Endothelial cell of umbilical vein (primary cell): ENCODE measurements around the gene S1PR4. TPM values are rescaled to one million over a fixed set of nuclear protein-coding genes. Genes with fewer than 3 reads are reported as not detected.

Source experiments
- BruUV-seq: library from RNA; stranded (reverse); fragments of 400-500 nt; replicated peaks from 2 replicates; lab custom pipeline; 2021; lab: Mats Ljungman, UMichigan
- CTCF ChIA-PET: fragments of 300-600, 350-600 bp; sonication (Branson Sonifier 250); formaldehyde crosslinking; loops from one replicate; lab custom pipeline; 2021; ENCODE audit warnings: antibody characterized with exemption, inconsistent platforms; lab: Charles Lee
- POLR2A ChIA-PET: fragments of 300-600, 350-600 bp; sonication (Branson Sonifier 250); formaldehyde crosslinking; loops from one replicate; lab custom pipeline; 2021; ENCODE audit warnings: antibody characterized with exemption, inconsistent platforms; lab: Charles Lee
- DNase-seq: peaks from one replicate; pipeline ENCODE4 v3.0.0-alpha.2; 2011; ENCODE audit warnings: low read depth, low spot score
- FAIRE-seq: peaks from 2 replicates; lab custom pipeline; 2011; peaks lifted over from hg19 to GRCh38; lab: Jason Lieb, UNC
- H2AFZ ChIP-seq: 2 replicates; pipeline ENCODE4 v1.6.0; 2012; ENCODE audit warnings: low read depth, low read length, control low read depth, inconsistent platforms
- H3K27ac ChIP-seq: 2 replicates; pipeline ENCODE4 v1.5.1; 2011; ENCODE audit warnings: low read depth, mild to moderate bottlenecking, control low read depth, low read length, moderate library complexity; ENCODE audit not compliant: insufficient read depth
- H3K27me3 ChIP-seq, 2 experiments: 2 replicates each; pipeline versions ENCODE4 v1.6.0 to v1.6.1; 2011; ENCODE audit warnings: low read length in 2 of 2, mixed read lengths in 1 of 2; ENCODE audit not compliant: control insufficient read depth in 2 of 2, insufficient read depth in 2 of 2
- H3K36me3 ChIP-seq, 2 experiments: 2 replicates in 1 of 2; 3 replicates in 1 of 2; pipeline ENCODE4 v1.5.1; 2011; ENCODE audit warnings: low read length in 2 of 2, mild to moderate bottlenecking in 1 of 2, moderate library complexity in 1 of 2; ENCODE audit not compliant: control insufficient read depth in 2 of 2, insufficient read depth in 2 of 2; ENCODE audit errors: extremely low read depth in 1 of 2
- H3K4me1 ChIP-seq: 3 replicates; pipeline ENCODE4 v1.5.1; 2011; ENCODE audit warnings: mild to moderate bottlenecking, low read length; ENCODE audit not compliant: control insufficient read depth, insufficient read depth; ENCODE audit errors: extremely low read depth
- H3K4me2 ChIP-seq: 2 replicates; pipeline ENCODE4 v1.6.1; 2011; ENCODE audit warnings: low read length, control low read depth, mixed read lengths; ENCODE audit not compliant: insufficient read depth
- H3K4me3 ChIP-seq, 3 experiments: fragments of 200-600 bp in 1 of 3; sonication (generic), shearing (Covaris generic) in 1 of 3; replicated peaks in 1 of 3; 2 replicates each; pipeline ENCODE4 v1.5.1; 2011 to 2016; ENCODE audit warnings: control low read depth in 3 of 3, low read length in 3 of 3, mild to moderate bottlenecking in 2 of 3, inconsistent platforms in 1 of 3, low read depth in 1 of 3, moderate library complexity in 1 of 3; ENCODE audit not compliant: insufficient read depth in 1 of 3
- H3K79me2 ChIP-seq: 2 replicates; pipeline ENCODE4 v1.6.0; 2012; ENCODE audit warnings: low read length, inconsistent platforms; ENCODE audit not compliant: control insufficient read depth, insufficient read depth
- H3K9ac ChIP-seq: replicated peaks from 2 replicates; pipeline ENCODE3; 2011; ENCODE audit warnings: low read length, control low read depth; ENCODE audit not compliant: insufficient read depth; ENCODE audit errors: extremely low read depth
- H3K9me1 ChIP-seq: replicated peaks from 3 replicates; pipeline ENCODE4 v1.6.0; 2011; ENCODE audit warnings: mild to moderate bottlenecking, low read length; ENCODE audit not compliant: control insufficient read depth, insufficient read depth; ENCODE audit errors: extremely low read depth
- H3K9me3 ChIP-seq: replicated peaks from 2 replicates; pipeline ENCODE4 v1.5.1; 2012; ENCODE audit warnings: low read length, inconsistent platforms; ENCODE audit not compliant: control insufficient read depth, insufficient read depth
- H4K20me1 ChIP-seq: replicated peaks from 2 replicates; pipeline ENCODE3; 2011; ENCODE audit warnings: mild to moderate bottlenecking, low read length; ENCODE audit not compliant: control insufficient read depth, insufficient read depth; ENCODE audit errors: extremely low read depth
- EZH2 ChIP-seq: IDR thresholded peaks from 2 replicates; pipeline ENCODE4 v1.6.1; 2012; ENCODE audit warnings: borderline replicate concordance, low read depth, mild to moderate bottlenecking, moderate library complexity, low read length, inconsistent platforms; ENCODE audit not compliant: severe bottlenecking
- FOS ChIP-seq: IDR thresholded peaks from 2 replicates; pipeline ENCODE4 v1.6.1; 2011; ENCODE audit warnings: mild to moderate bottlenecking, low read length, moderate library complexity, borderline replicate concordance; ENCODE audit not compliant: insufficient read depth
- GATA2 ChIP-seq: IDR thresholded peaks from 2 replicates; pipeline ENCODE4 v1.7.0; 2011; ENCODE audit warnings: low read depth, mild to moderate bottlenecking, moderate library complexity, mixed read lengths, low read length; ENCODE audit not compliant: insufficient read length, insufficient read depth
- JUN ChIP-seq: IDR thresholded peaks from 2 replicates; pipeline ENCODE4 v1.6.1; 2011; ENCODE audit warnings: borderline replicate concordance, low read depth; ENCODE audit not compliant: insufficient read length, insufficient read depth
- MYC ChIP-seq: IDR thresholded peaks from one replicate; pipeline ENCODE4 v1.6.1; 2011; ENCODE audit warnings: mild to moderate bottlenecking, low read depth, low read length
- POLR2A ChIP-seq: IDR thresholded peaks from 2 replicates; pipeline ENCODE4 v1.6.1; 2012; ENCODE audit warnings: low read depth, mild to moderate bottlenecking, control low read depth, low read length
- POLR2AphosphoS5 ChIP-seq: IDR thresholded peaks from 2 replicates; pipeline ENCODE4 v1.6.1; 2012; ENCODE audit warnings: low read depth, mild to moderate bottlenecking, control low read depth, low read length, moderate library complexity; ENCODE audit not compliant: insufficient read depth
- dilution Hi-C: fragments of 300-500 bp; cut with MboI; formaldehyde crosslinking; loops from one replicate; pipeline ENCODE4 v1.15.0; 2019; ENCODE audit warnings: low sequenced_read_pairs; ENCODE audit not compliant: extremely low pct_ligation_motif_present
- intact Hi-C: fragments of 100-400 bp; cut with micrococcal nuclease; formaldehyde crosslinking; loops from one replicate; pipeline ENCODE4 v1.10.0; 2022
- polyA plus RNA-seq, 4 experiments: library from polyadenylated mRNA; depleted of rRNA in 3 of 4; stranded (reverse) in 3 of 4; unstranded in 1 of 4; fragments of >200 nt; gene quantifications; 2 replicates each; pipeline versions ENCODE4 v1.2.1 to v1.2.3, GENCODE V29; 2011 to 2012; ENCODE audit warnings: missing spikeins in 1 of 4
- total RNA-seq: library from RNA; stranded (reverse); gene quantifications from 2 replicates; pipeline ENCODE4 v1.2.3, GENCODE V29; 2021
- TF ChIP-seq, protein P1 (sequence below), 2 donors: IDR thresholded peaks; 1 replicate in 1 of 2; 2 replicates in 1 of 2; pipeline ENCODE4 v1.5.1; 2011; ENCODE audit warnings: low read length in 2 of 2, mild to moderate bottlenecking in 2 of 2, moderate library complexity in 2 of 2, control low read depth in 1 of 2, inconsistent platforms in 1 of 2, low read depth in 1 of 2; ENCODE audit not compliant: insufficient read depth in 1 of 2; ENCODE audit errors: extremely low read depth in 1 of 2
- TF ChIP-seq, protein P2 (sequence below): IDR thresholded peaks from 2 replicates; pipeline ENCODE4 v1.6.1; 2011; ENCODE audit not compliant: insufficient read depth, insufficient read length

Gene S1PR4
- total and polyA plus RNA-seq, 2 donors (not counting 3 experiments of a cell fraction or from before 2014, with no cell fraction given), result 1.7 to 2.5 TPM

DNA sequence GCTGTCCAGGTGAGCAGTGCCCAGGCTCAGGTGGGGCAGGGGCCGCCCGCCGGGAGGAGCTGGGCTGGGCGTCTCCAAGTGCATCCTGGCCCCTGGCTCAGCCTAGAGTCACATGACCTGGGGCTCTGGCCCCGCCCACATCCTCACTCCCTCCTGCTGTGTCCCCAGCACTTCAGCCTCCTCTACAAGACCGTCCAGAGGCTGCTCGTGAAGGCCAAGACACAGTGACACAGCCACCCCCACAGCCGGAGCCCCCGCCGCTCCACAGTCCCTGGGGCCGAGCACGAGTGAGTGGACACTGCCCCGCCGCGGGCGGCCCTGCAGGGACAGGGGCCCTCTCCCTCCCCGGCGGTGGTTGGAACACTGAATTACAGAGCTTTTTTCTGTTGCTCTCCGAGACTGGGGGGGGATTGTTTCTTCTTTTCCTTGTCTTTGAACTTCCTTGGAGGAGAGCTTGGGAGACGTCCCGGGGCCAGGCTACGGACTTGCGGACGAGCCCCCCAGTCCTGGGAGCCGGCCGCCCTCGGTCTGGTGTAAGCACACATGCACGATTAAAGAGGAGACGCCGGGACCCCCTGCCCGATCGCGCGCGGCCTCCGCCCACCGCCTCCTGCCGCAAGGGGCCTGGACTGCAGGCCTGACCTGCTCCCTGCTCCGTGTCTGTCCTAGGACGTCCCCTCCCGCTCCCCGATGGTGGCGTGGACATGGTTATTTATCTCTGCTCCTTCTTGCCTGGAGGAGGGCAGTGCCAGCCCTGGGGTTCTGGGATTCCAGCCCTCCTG is 29.1 kb downstream of the S1PR4 start:
- dilution Hi-C loops, result no loop called here
- Histone ChIP-seq H3K9ac (no peak overlapping the region), H3K27me3 (no peaks in the 10 kb centered on the region), H4K20me1 (no peaks in the 10 kb centered on the region), H3K9me1 (no peaks in the 10 kb centered on the region), H3K4me1 (no peaks in the 10 kb centered on the region), H2AFZ (no peak overlapping the region), H3K27ac (no peak overlapping the region), H3K4me2 (no peak overlapping the region), H3K36me3 (peaks cover 0 to 26% of the 10 kb centered on the region in 2 experiments), H3K9me3 (no peaks in the 10 kb centered on the region), H3K79me2 (no peaks in the 10 kb centered on the region), H3K4me3 (no peak overlapping the region)
- TF ChIP-seq GATA2, result no peak
- no peak for TF ChIP-seq POLR2A
- TF ChIP-seq MYC, result no peak
- no peak for TF ChIP-seq FOS
- no peak for TF ChIP-seq POLR2AphosphoS5
- TF ChIP-seq EZH2, result no peak
- TF ChIP-seq, protein P1, sequence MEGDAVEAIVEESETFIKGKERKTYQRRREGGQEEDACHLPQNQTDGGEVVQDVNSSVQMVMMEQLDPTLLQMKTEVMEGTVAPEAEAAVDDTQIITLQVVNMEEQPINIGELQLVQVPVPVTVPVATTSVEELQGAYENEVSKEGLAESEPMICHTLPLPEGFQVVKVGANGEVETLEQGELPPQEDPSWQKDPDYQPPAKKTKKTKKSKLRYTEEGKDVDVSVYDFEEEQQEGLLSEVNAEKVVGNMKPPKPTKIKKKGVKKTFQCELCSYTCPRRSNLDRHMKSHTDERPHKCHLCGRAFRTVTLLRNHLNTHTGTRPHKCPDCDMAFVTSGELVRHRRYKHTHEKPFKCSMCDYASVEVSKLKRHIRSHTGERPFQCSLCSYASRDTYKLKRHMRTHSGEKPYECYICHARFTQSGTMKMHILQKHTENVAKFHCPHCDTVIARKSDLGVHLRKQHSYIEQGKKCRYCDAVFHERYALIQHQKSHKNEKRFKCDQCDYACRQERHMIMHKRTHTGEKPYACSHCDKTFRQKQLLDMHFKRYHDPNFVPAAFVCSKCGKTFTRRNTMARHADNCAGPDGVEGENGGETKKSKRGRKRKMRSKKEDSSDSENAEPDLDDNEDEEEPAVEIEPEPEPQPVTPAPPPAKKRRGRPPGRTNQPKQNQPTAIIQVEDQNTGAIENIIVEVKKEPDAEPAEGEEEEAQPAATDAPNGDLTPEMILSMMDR (IDR thresholded peaks at IDR 0.05; ENCODE audit: extremely low read depth in 1 of 2, insufficient read depth in 1 of 2, low read depth in 1 of 2, low read length in 2 of 2), result no peak
- TF ChIP-seq, protein P2, sequence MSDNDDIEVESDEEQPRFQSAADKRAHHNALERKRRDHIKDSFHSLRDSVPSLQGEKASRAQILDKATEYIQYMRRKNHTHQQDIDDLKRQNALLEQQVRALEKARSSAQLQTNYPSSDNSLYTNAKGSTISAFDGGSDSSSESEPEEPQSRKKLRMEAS, result no peak
- TF ChIP-seq JUN, result no peak
- DNase-seq (no peak), FAIRE-seq (no peak)
- intact Hi-C loops, result no loop called here
- POLR2A ChIA-PET, result no interaction called here
- CTCF ChIA-PET, result interaction anchor here (1.2 kb wide), 1 partner anchor 131 kb away, joined by 3 read pairs; no protein-coding TSS in a partner anchor
- no TSS peak for BruUV-seq
